Right lobe of liver (tissue), 6 donors: ENCODE results near the gene FCER2. TPM values are rescaled to one million over a fixed set of nuclear protein-coding genes. Genes with fewer than 3 reads are reported as not detected.
A peak's percentile ranks its signal among the peaks of the same experiment; 100 is the strongest.

Experiments
- ATAC-seq, 4 donors: fragments of 200-7000 bp; cut with Tn5 transposase; one replicate each; pipeline ENCODE4 v1.9.1; 2020; ENCODE audit warnings: mild to moderate bottlenecking in 4 of 4, moderate library complexity in 4 of 4
- DNase-seq, 3 donors: peaks; one replicate each; pipeline ENCODE4 v3.0.0-alpha.2; 2020
- H3K27ac ChIP-seq, 3 donors: fragments of 200-600 bp; one replicate each; pipeline ENCODE4 v1.8.0; 2022
- H3K27me3 ChIP-seq, 2 donors: fragments of 200-600 bp; one replicate each; pipeline ENCODE4 v1.8.0; 2022
- H3K36me3 ChIP-seq, 4 donors: fragments of 200-600 bp; sonication (generic) in 1 of 4; one replicate each; pipeline versions ENCODE4 v1.5.1 to v1.8.0; 2017 to 2022; ENCODE audit warnings: control low read depth in 1 of 4
- H3K4me1 ChIP-seq, 4 donors: fragments of 200-600 bp; sonication (generic) in 1 of 4; one replicate each; pipeline versions ENCODE4 v1.5.1 to v1.8.0; 2017 to 2022; ENCODE audit warnings: control low read depth in 1 of 4
- H3K4me3 ChIP-seq, 3 donors: fragments of 200-600 bp; one replicate each; pipeline ENCODE4 v1.8.0; 2022
- H3K9me3 ChIP-seq, 4 donors: fragments of 200-600 bp; sonication (generic) in 1 of 4; one replicate each; pipeline versions ENCODE4 v1.5.1 to v1.8.0; 2017 to 2022; ENCODE audit warnings: control low read depth in 1 of 4
- CTCF ChIP-seq, 4 donors: fragments of 200-600 bp in 3 of 4; fragments of 450-650 bp in 1 of 4; IDR thresholded peaks; one replicate each; pipeline versions ENCODE4 v1.5.1 to v1.8.0; 2016 to 2022; ENCODE audit warnings: antibody characterized with exemption in 4 of 4, mild to moderate bottlenecking in 2 of 4
- POLR2A ChIP-seq: fragments of 450-650 bp; IDR thresholded peaks from one replicate; pipeline ENCODE4 v1.6.1; 2017; ENCODE audit warnings: antibody characterized with exemption, mild to moderate bottlenecking
- WGBS: methylation state at CpG from one replicate; pipeline ENCODE4 v1.1.6; 2018; ENCODE audit warnings: low coverage, low lambda C conversion rate; ENCODE audit not compliant: insufficient coverage; ENCODE audit errors: missing lambda C conversion rate; 5-methylcytosine and 5-hydroxymethylcytosine counted together
- intact Hi-C, 2 donors: fragments of 100-400 bp; cut with DNase I; formaldehyde crosslinking; loops; one replicate each; pipeline versions ENCODE4 v1.11.2 to v1.14.1; 2022
- total RNA-seq, 6 experiments: library from RNA; depleted of rRNA in 2 of 6; stranded (reverse); fragments of >200 nt in 2 of 6; fragmentation: NEBNext Ultra II Directional in 3 of 6; extraction: Animal tissue kit (Norgen Biotek cat#: 25700) in 3 of 6; gene quantifications; one replicate each; pipeline versions ENCODE4 v1.1.0 to v1.2.4, GENCODE V29; 2016 to 2023
- donor health status: DM: no; HTN: yes; CAD: no.
- donor health status: DM: no; HTN: no; CAD: no.
- donor health status: DM: no; HTN: no; CAD: no.
- donor health status: DM: no; HTN: yes; CAD: no.
- donor health status: DM: no; HTN: yes; CAD: no.

The FCER2 gene
- total RNA-seq, 6 experiments from 2014 or later = 0.18 to 0.29 TPM; not detected in 4

DNA sequence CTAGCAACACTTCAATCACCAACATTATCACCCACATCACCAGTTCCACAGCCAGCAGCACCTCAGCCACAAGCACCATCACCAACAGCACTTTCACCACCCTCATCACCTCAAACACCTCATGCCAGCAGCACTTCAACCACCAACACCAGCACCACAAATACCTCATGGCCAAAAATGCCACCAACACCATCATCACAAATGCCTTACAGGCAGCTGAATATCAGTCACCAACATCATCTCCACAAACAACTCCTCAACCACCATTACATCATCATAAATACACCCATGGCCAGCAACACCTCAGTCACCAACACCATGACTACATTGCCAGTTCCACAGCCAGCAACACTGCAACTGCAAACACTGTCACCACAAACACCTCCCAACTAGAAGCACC, 10.4 kb downstream of the FCER2 start:
- Histone ChIP-seq H3K36me3 (no peaks in the 10 kb centered on the region), H3K9me3 (no peaks in the 10 kb centered on the region), H3K4me1 (no peaks in the 10 kb centered on the region), H3K27ac (no peak overlapping the region), H3K4me3 (no peak overlapping the region), H3K27me3 (no peaks in the 10 kb centered on the region)
- TF ChIP-seq CTCF (IDR thresholded peaks at IDR 0.05) (no peak), POLR2A (no peak)
- DNase-seq (no peak), ATAC-seq (no peak)
- intact Hi-C loops = no loop called here

DNA sequence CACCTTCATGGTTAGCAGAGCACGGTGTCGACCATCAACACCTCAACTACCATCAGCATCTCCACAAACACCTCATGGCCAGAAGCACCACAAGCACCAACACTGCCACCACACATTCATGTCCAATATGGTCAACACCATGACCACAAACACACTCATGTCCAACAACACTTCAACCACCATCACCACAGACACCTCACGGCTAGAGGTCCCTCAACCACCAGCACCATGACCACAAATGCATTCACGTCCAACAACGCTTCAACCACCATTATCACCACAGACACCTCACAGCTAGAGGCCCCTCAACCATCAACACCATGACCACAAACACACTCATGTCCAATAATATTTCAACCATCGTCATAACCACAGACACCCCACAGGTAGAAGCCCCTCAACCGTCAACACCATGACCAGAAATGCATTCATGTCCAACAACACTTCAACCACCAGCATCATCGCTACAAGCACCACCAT, 11.1 kb downstream of the FCER2 start:
- ATAC-seq = no peak
- WGBS = 62% methylated on average over 4 of the region's 8 CpGs
- intact Hi-C loops = no loop called here
- TF ChIP-seq POLR2A (no peak), CTCF (IDR thresholded peaks at IDR 0.05) (no peak)
- no peak for DNase-seq
- H3K36me3 ChIP-seq = no peaks in the 10 kb centered on the region
- no peaks in the 10 kb centered on the region for H3K4me1 ChIP-seq
- no peaks in the 10 kb centered on the region for H3K9me3 ChIP-seq
- no peak overlapping the region for H3K27ac ChIP-seq
- no peak overlapping the region for H3K4me3 ChIP-seq
- no peaks in the 10 kb centered on the region for H3K27me3 ChIP-seq

DNA sequence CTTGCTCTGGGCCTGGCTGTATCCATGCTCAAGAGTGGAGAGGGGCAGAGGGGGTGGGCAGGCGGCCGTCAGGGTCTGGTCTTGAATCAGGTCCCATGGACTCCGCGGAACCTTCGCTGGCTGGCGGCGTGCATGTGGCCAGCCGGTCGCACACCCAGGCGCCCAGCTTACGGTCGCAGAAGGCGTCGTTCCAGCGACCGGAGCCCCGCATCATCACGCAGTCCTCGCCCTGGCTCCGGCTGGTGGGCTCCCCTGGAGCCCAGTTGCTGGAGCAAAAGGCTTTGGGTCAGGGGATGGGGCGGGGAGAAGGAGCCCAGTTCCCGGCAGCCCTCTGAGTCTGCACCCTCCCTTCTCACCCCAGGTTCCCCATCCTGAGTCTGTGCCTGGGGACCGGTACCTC, 12.8 kb downstream of the FCER2 start:
- H3K4me3 ChIP-seq = no peak overlapping the region
- H3K4me1 ChIP-seq = no peaks in the 10 kb centered on the region
- WGBS = 42% methylated on average over 2 of the region's 23 CpGs
- intact Hi-C loops = loop anchor here (10.0 kb wide), 1 partner anchor 106 kb away; no protein-coding TSS in a partner anchor
- H3K27ac ChIP-seq = no peak overlapping the region
- ATAC-seq (peak in 1 of 4 donors; percentile 12), DNase-seq (no peak)
- TF ChIP-seq CTCF (IDR thresholded peaks at IDR 0.05) = no peak
- no peak for TF ChIP-seq POLR2A
- H3K27me3 ChIP-seq = no peaks in the 10 kb centered on the region
- no peaks in the 10 kb centered on the region for H3K36me3 ChIP-seq
- no peaks in the 10 kb centered on the region for H3K9me3 ChIP-seq

- intact Hi-C loops = loop anchor here (10.0 kb wide), 1 partner anchor 108 kb away; no protein-coding TSS in a partner anchor
Measured at GRCh38 chr19:7687177-7687576, 14.8 kb downstream of the FCER2 start.

More at GRCh38 chr19:7687177-7687576, 14.8 kb downstream of the FCER2 start:
- no peaks in the 10 kb centered on the region for H3K4me1 ChIP-seq
- no peak for TF ChIP-seq CTCF (IDR thresholded peaks at IDR 0.05)
- TF ChIP-seq POLR2A = no peak
- no peaks in the 10 kb centered on the region for H3K9me3 ChIP-seq
- H3K27me3 ChIP-seq = no peaks in the 10 kb centered on the region
- H3K36me3 ChIP-seq = peaks cover 0 to 7% (median 0%) of the 10 kb centered on the region in 4 donors
- ATAC-seq = no peak
- no peak overlapping the region for H3K27ac ChIP-seq
- no peak for DNase-seq
- no peak overlapping the region for H3K4me3 ChIP-seq
- no CpG with 5 or more reads among the region's 12 CpGs for whole genome bisulfite sequencing
